Heart right ventricle (tissue), 16 donors: Measurements from ENCODE around the gene NT5DC3. TPM values are rescaled to one million over a fixed set of nuclear protein-coding genes. Genes with fewer than 3 reads are reported as not detected.

ENCODE experiments used
- ATAC-seq, 8 donors: fragments of 200-7000 bp; cut with Tn5 transposase; one replicate each; pipeline ENCODE4 v1.9.1; 2020; ENCODE audit warnings: mild to moderate bottlenecking in 8 of 8, moderate library complexity in 8 of 8, moderate number of reproducible peaks in 1 of 8
- DNase-seq, 2 donors: peaks; one replicate each; pipeline ENCODE4 v3.0.0-alpha.2; 2020
- H3K27ac ChIP-seq, 10 donors: fragments of 200-600 bp; sonication (generic) in 2 of 10; one replicate each; pipeline versions ENCODE4 v1.5.0 to v1.8.0; 2020 to 2022; ENCODE audit warnings: mild to moderate bottlenecking in 3 of 10
- H3K27me3 ChIP-seq, 7 donors: fragments of 200-600 bp; one replicate each; pipeline ENCODE4 v1.8.0; 2021 to 2022; ENCODE audit warnings: mild to moderate bottlenecking in 2 of 7
- H3K36me3 ChIP-seq, 9 donors: fragments of 200-600 bp; sonication (generic) in 1 of 9; one replicate each; pipeline versions ENCODE4 v1.5.0 to v1.8.0; 2020 to 2022; ENCODE audit warnings: mild to moderate bottlenecking in 2 of 9
- H3K4me1 ChIP-seq, 9 donors: fragments of 200-600 bp; sonication (generic) in 1 of 9; one replicate each; pipeline versions ENCODE4 v1.5.0 to v1.8.0; 2020 to 2022; ENCODE audit warnings: mild to moderate bottlenecking in 4 of 9
- H3K4me3 ChIP-seq, 10 donors: fragments of 200-600 bp; sonication (generic) in 2 of 10; one replicate each; pipeline versions ENCODE4 v1.5.0 to v1.8.0; 2020 to 2022; ENCODE audit warnings: mild to moderate bottlenecking in 7 of 10, moderate library complexity in 2 of 10
- H3K9me3 ChIP-seq, 11 donors: fragments of 200-600 bp in 10 of 11; sonication (generic) in 2 of 11; one replicate each; pipeline versions ENCODE4 v1.5.0 to v1.8.0; 2013 to 2022; ENCODE audit warnings: mild to moderate bottlenecking in 2 of 11, control low read depth in 1 of 11, moderate library complexity in 1 of 11
- CTCF ChIP-seq, 9 donors: fragments of 200-600 bp; sonication (generic) in 2 of 9; IDR thresholded peaks; one replicate each; pipeline versions ENCODE4 v1.5.0 to v1.8.0; 2021 to 2022; ENCODE audit warnings: antibody characterized with exemption in 9 of 9, mild to moderate bottlenecking in 5 of 9, moderate library complexity in 1 of 9
- WGBS, 2 donors: extraction: QIAGEN DNeasy Blood & Tissue Kit; methylation state at CpG; one replicate each; pipeline ENCODE4 v1.1.7; 2013; ENCODE audit warnings: inconsistent platforms in 1 of 2; 5-methylcytosine and 5-hydroxymethylcytosine counted together
- intact Hi-C, 10 donors: fragments of 100-400 bp; cut with DNase I; formaldehyde crosslinking; loops; one replicate each; pipeline versions ENCODE4 v1.11.1 to v1.14.2; 2022
- polyA plus RNA-seq, 2 donors: library from polyadenylated mRNA; stranded (reverse); fragments of 200-250 nt; gene quantifications; one replicate each; pipeline ENCODE4 v1.2.3, GENCODE V29; 2013
- total RNA-seq, 10 donors: library from RNA; stranded (reverse); fragmentation: NEBNext Ultra II Directional in 3 of 10; extraction: Animal tissue kit (Norgen Biotek cat#: 25700) in 3 of 10; gene quantifications; one replicate each; pipeline versions ENCODE4 v1.2.1 to v1.2.4, GENCODE V29; 2021 to 2023
- donor health status: Arrhythmogenic right ventricular cardiomyopathy.
- donor health status: ischemic (EF 13 %, LVEDD 7.1; RV severe dilation, severe dysfunction).
- donor health status: healthy with polysubstance abuse.
- donor health status: DM: no; HTN: yes; CAD: no.
- donor health status: DM: no; HTN: no; CAD: no.
- donor health status: ischemic (EF 25% LVEDD 6.9; RV normal size, moderate dysfunction).
- donor health status: ischemic (EF 25% LVEDD 5.7; RV mildly dilated, moderate dysfunction).
- donor health status: healthy.
- donor health status: DM: yes; HTN: yes; CAD: no.
- donor health status: Ischemic cardiomyopathy.
- donor health status: ischemic (EF 35%, LVEDD 5.7; RV mildly dilated, moderate dysfunction).
- donor health status: nonischemic (EF 11% LVEDD 7.7; RV severe dilation, severe dysfunction).
- donor health status: DM: yes; HTN: yes; CAD: no.
- donor health status: PGD.
- donor health status: ischemic (EF 29% LVEDD 5.4; RV normal size, mild dysfunction).
- donor health status: nonischemic (EF 23%, LVEDD 6.1; RV moderate dilation, normal function).

NT5DC3 gene
- total and polyA plus RNA-seq, 12 donors, result 1.0 to 4.9 (median 3.4) TPM

GRCh38 chr12:103824290-103824689, 16.7 kb downstream of the NT5DC3 start:
- peaks cover 0 to 9% (median 0%) of the 10 kb centered on the region in 11 donors for H3K9me3 ChIP-seq
- H3K27me3 ChIP-seq, result no peaks in the 10 kb centered on the region
- H3K27ac ChIP-seq, result no peak overlapping the region
- 93 to 96% methylated on average over 3 of the region's 3 CpGs for WGBS, 2 donors
- H3K36me3 ChIP-seq, result no peaks in the 10 kb centered on the region
- intact Hi-C loops, result no loop called here
- ATAC-seq (no peak), DNase-seq (no peak)
- no peak overlapping the region for H3K4me3 ChIP-seq
- TF ChIP-seq CTCF (IDR thresholded peaks at IDR 0.05), result no peak
- peaks cover 0 to 20% (median 0%) of the 10 kb centered on the region in 9 donors for H3K4me1 ChIP-seq

- no peak for TF ChIP-seq CTCF (IDR thresholded peaks at IDR 0.05)
- intact Hi-C loops, result no loop called here
- H3K27ac ChIP-seq, result no peak overlapping the region
- no peak overlapping the region for H3K4me3 ChIP-seq
- ATAC-seq, result no peak
- H3K36me3 ChIP-seq, result no peaks in the 10 kb centered on the region
- no peaks in the 10 kb centered on the region for H3K27me3 ChIP-seq
- peaks cover 0 to 9% (median 0%) of the 10 kb centered on the region in 11 donors for H3K9me3 ChIP-seq
- no peak for DNase-seq
- H3K4me1 ChIP-seq, result peaks cover 0 to 16% (median 0%) of the 10 kb centered on the region in 9 donors
These were observed 17.2 kb downstream of the NT5DC3 start for GRCh38 chr12:103823871-103824270.

GRCh38 chr12:103821773-103822172, 19.3 kb downstream of the NT5DC3 start:
- H3K4me1 ChIP-seq, result no peaks in the 10 kb centered on the region
- intact Hi-C loops, result no loop called here
- no peak for TF ChIP-seq CTCF (IDR thresholded peaks at IDR 0.05)
- no peak overlapping the region for H3K27ac ChIP-seq
- peaks cover 0 to 9% (median 0%) of the 10 kb centered on the region in 11 donors for H3K9me3 ChIP-seq
- ATAC-seq, result no peak
- H3K4me3 ChIP-seq, result no peak overlapping the region
- H3K36me3 ChIP-seq, result no peaks in the 10 kb centered on the region
- DNase-seq, result no peak
- no peaks in the 10 kb centered on the region for H3K27me3 ChIP-seq
- 98% methylated on average over 1 of the region's 1 CpG for WGBS, 2 donors

- Histone ChIP-seq H3K27ac (no peak overlapping the region), H3K36me3 (no peaks in the 10 kb centered on the region), H3K4me3 (no peak overlapping the region), H3K9me3 (peaks cover 0 to 9% (median 0%) of the 10 kb centered on the region in 11 donors), H3K4me1 (no peaks in the 10 kb centered on the region), H3K27me3 (no peaks in the 10 kb centered on the region)
- ATAC-seq (peak in 1 of 8 donors; percentile 59), DNase-seq (no peak)
- WGBS, 2 donors, result 71 to 79% methylated on average over 3 of the region's 3 CpGs
- intact Hi-C loops, result no loop called here
- no peak for TF ChIP-seq CTCF (IDR thresholded peaks at IDR 0.05)
These were observed 20.0 kb downstream of the NT5DC3 start for GRCh38 chr12:103820881-103821489.
